GM15510 (cell line): ENCODE measurements around the gene POLR1C.

ENCODE experiments used
- POLR2A ChIP-seq: IDR thresholded peaks from 3 replicates; pipeline ENCODE4 v1.6.1; 2011; ENCODE audit warnings: borderline replicate concordance; ENCODE audit not compliant: insufficient read length; ENCODE audit errors: extremely low read depth

Gene POLR1C

GRCh38 chr6:43517505-43518357 is 842 bp downstream of the POLR1C start:
- TF ChIP-seq POLR2A = no peak

- no peak for TF ChIP-seq POLR2A
These were observed 3.2 kb downstream of the POLR1C start for GRCh38 chr6:43520097-43520496.

DNA sequence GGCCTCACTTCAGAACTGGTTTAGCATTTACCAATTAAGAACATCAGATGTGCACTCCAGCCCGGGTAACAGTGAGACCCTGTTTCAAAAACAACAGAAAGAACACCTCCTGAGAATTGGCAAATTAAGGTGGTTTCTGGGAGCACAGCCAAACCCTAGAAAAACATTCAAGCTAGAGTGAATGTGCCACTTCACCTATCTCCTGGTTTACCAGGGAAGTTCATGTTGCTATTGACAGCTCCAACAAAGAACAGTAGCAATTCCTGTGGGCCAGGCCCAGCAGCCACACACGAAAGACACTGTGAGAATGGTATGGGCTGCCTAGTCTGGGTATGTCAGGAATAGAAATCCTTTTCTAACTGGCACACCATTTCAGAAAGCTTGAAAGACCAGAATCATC is 4.9 kb downstream of the POLR1C start:
- TF ChIP-seq POLR2A = no peak

DNA sequence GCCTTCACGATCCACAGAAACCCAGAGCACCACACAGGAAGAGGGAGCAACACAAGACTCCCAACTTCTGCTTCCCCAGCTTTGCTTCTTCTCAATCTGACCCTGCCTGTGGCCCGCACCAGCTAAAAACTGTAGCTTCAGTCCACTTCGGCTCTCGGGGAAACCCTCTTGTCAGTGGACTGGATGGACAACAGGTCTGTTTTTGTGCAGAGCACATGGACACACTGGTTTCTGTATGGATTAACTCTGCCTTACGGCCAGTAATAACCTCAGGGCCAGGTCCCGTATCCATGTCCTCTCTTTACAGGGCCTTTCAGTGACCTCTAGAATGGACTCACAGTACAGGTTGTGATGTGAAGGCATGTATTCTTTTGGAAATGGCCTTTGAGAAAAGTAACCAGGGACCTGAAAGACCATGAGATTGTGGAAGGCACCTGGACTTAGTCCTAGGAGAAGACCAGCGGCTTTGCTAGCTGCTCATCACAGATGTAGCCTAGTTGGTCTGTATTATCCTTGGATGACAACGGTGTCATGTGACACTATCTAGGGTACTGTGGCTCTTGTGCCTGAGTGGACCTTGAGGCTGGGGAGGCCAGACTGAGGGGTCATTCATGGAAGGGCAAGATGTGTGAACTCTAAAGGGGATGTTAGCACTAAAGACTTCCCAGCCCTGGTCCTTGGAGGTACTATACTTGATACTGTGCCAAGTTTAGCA is 5.8 kb downstream of the POLR1C start:
- no peak for TF ChIP-seq POLR2A

- TF ChIP-seq POLR2A = no peak
These were observed 6.4 kb downstream of the POLR1C start for GRCh38 chr6:43523284-43523683.

DNA sequence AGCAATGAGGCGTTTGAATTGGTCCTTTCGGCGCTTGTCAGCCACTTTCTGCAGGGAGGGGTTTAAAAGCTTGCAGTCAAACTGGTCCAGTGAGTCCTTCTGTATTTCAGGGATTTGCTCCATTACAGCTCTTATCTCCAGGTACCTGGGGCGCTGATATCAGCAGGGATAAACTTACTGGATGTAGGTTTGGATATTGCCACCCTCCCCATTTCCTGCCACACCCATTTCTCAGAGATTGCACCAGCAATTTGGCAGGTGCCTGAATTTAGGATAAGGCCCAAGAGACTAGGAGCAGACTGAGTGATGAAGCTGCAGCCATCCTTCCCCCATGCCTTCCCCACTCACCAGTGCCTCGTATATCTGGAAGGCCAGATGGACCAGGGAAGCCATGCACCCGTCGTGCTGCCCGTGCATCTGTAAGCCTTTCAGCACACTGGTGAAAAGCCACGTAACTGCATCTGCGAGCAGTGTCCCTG is 7.6 kb downstream of the POLR1C start:
- no peak for TF ChIP-seq POLR2A

DNA sequence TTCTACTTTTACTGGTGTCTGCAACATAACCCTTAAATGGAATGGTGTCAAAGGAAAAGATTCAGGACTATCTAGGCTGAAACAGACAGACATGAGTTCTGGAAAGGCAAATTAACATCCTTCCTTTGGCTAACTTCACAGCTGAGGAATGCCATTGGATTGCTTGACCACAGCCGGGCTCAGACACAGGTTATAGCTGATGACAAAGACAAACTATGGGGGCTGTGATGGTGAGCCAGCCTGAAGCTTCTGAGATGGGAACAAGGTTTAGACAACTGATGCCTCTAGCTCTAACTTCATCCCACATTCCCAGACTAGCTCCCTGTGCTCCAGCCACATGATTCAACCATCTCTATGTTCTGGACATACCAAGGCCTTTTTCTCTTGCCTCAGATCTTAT is 15.3 kb downstream of the POLR1C start:
- no peak for TF ChIP-seq POLR2A

- no peak for TF ChIP-seq POLR2A
These were observed 23.6 kb downstream of the POLR1C start for GRCh38 chr6:43540507-43540906.

GRCh38 chr6:43541774-43542471 is 25.0 kb downstream of the POLR1C start:
- no peak for TF ChIP-seq POLR2A

DNA sequence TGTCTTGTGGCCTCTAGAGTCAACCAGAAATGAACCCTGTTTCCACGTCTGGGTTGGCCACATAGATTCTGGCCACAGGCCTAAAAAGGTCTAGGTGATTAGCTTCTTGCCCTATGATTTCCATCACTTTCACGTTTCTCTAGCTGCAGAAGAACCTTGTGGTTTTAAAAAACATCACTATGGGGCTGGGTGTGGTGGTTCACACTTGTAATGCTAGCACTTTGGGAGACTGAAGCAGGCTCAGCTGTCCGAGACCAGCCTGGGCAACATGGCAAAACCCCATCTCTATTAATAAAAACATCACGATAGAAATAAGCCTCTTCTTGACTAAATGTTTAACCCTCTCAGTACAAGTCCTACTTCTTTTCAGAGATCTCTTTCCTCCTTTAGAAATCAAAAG is 27.6 kb downstream of the POLR1C start:
- TF ChIP-seq POLR2A = no peak

DNA sequence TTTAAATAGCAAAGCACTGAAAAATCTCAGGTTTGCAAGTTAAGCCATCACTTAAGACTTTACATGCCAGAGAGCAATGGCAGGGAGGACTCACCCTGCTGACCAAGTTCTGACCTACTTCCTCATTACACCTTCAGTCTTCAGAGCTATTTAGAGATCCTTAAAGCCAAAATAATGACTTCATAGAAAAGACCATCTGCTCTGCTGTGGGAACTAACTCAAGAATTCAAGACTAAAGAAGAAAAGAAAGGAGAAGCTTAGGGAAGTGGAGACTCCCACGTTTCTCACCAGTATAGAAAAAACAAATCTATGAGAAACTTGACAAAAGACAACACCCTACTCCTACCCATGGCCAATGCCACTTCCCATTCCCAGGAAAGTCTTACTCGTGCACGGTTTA is 30.3 kb downstream of the POLR1C start:
- no peak for TF ChIP-seq POLR2A

DNA sequence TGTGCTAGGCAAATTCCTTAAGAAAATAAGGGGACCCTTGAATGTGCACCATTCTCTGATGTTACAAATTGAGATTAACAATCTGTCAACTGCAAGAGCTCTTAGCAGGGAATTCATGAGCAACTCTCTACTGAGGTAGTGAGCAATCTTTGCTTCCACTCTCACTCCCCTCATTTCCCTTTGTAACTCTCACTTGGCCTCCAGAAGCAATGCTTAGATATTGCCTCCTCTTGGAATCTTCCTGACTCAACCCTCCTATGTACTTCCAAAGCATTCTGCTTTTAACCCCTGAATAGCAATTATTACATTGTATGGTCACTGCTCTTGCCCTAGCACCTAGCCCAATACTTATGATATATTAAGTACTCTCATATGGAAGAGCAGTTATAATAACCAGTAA is 42.4 kb downstream of the POLR1C start:
- no peak for TF ChIP-seq POLR2A

- no peak for TF ChIP-seq POLR2A
These were observed 54.1 kb downstream of the POLR1C start for GRCh38 chr6:43570876-43571441.
